GM12874 (cell line): Measurements from ENCODE around the gene GPT2.

Source experiments
- CTCF ChIP-seq: IDR thresholded peaks from 2 replicates; pipeline ENCODE4 v1.5.1; 2011; ENCODE audit warnings: low read depth, mild to moderate bottlenecking, control low read depth, low read length, moderate library complexity; ENCODE audit not compliant: insufficient read depth

GPT2 gene

GRCh38 chr16:46855389-46855788 is 28.8 kb upstream of the GPT2 start:
- TF ChIP-seq CTCF, result no peak

GRCh38 chr16:46857368-46857945 is 26.7 kb upstream of the GPT2 start:
- TF ChIP-seq CTCF, result peak; percentile 39; the same call in 1 of the 2 replicates

- TF ChIP-seq CTCF, result no peak
Observed at GRCh38 chr16:46858151-46858550, 26.0 kb upstream of the GPT2 start.

- no peak for TF ChIP-seq CTCF
Observed at GRCh38 chr16:46859719-46860152, 24.4 kb upstream of the GPT2 start.

- TF ChIP-seq CTCF, result no peak
Observed at GRCh38 chr16:46862555-46863447, 21.4 kb upstream of the GPT2 start.

- no peak for TF ChIP-seq CTCF
Observed at GRCh38 chr16:46866286-46866685, 17.9 kb upstream of the GPT2 start.

- TF ChIP-seq CTCF, result no peak
Observed at GRCh38 chr16:46871597-46871996, 12.6 kb upstream of the GPT2 start.
